T-helper 1 cell treated with Interleukin-12 subunit alpha and Interleukin-12 subunit beta and Interleukin-4 antibody, amounts not matched to agents 30 μg/mL and 1 μg/mL, for 36 hours (primary cell): ENCODE measurements around the gene SLC35E3.
"Not testable (repeated sequence)": the region's sequence is repeated elsewhere in the genome, so short reads cannot be mapped to it uniquely, and the experiment has no call there.

Source experiments
- H3K27ac Mint-ChIP-seq: one replicate; pipeline ENCODE4 v1.8.0; 2021; ENCODE audit warnings: mild to moderate bottlenecking, mixed read lengths
- H3K27me3 Mint-ChIP-seq: one replicate; pipeline ENCODE4 v1.8.0; 2021; ENCODE audit warnings: low read depth, mixed read lengths
- H3K36me3 Mint-ChIP-seq: one replicate; pipeline ENCODE4 v1.8.0; 2021; ENCODE audit warnings: low read depth, mixed read lengths
- H3K4me1 Mint-ChIP-seq: one replicate; pipeline ENCODE4 v1.8.0; 2021; ENCODE audit warnings: low read depth, mixed read lengths
- H3K4me3 Mint-ChIP-seq: one replicate; pipeline ENCODE4 v1.8.0; 2021; ENCODE audit warnings: mild to moderate bottlenecking, moderate library complexity, mixed read lengths
- H3K9me3 Mint-ChIP-seq: one replicate; pipeline ENCODE4 v1.8.0; 2021; ENCODE audit warnings: mixed read lengths

The SLC35E3 gene

DNA sequence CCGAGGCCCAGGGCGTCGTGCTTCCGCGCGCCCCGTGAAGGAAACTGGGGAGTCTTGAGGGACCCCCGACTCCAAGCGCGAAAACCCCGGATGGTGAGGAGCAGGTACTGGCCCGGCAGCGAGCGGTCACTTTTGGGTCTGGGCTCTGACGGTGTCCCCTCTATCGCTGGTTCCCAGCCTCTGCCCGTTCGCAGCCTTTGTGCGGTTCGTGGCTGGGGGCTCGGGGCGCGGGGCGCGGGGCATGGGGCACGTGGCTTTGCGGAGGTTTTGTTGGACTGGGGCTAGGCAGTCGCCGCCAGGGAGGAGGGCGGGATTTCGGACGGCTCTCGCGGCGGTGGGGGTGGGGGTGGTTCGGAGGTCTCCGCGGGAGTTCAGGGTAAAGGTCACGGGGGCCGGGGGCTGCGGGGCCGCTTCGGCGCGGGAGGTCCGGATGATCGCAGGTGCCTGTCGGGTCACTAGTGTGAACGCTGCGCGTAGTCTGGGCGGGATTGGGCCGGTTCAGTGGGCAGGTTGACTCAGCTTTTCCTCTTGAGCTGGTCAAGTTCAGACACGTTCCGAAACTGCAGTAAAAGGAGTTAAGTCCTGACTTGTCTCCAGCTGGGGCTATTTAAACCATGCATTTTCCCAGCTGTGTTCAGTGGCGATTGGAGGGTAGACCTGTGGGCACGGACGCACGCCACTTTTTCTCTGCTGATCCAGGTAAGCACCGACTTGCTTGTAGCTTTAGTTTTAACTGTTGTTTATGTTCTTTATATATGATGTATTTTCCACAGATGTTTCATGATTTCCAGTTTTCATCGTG is 62.6 kb downstream of the SLC35E3 start:
- Mint-ChIP-seq H3K36me3 (peaks cover 43% of the 10 kb centered on the region), H3K27ac (peak overlapping the region; percentile 96), H3K9me3 (no peaks in the 10 kb centered on the region), H3K4me3 (peak overlapping the region; percentile 91), H3K27me3 (no peaks in the 10 kb centered on the region), H3K4me1 (peaks cover 28% of the 10 kb centered on the region)

DNA sequence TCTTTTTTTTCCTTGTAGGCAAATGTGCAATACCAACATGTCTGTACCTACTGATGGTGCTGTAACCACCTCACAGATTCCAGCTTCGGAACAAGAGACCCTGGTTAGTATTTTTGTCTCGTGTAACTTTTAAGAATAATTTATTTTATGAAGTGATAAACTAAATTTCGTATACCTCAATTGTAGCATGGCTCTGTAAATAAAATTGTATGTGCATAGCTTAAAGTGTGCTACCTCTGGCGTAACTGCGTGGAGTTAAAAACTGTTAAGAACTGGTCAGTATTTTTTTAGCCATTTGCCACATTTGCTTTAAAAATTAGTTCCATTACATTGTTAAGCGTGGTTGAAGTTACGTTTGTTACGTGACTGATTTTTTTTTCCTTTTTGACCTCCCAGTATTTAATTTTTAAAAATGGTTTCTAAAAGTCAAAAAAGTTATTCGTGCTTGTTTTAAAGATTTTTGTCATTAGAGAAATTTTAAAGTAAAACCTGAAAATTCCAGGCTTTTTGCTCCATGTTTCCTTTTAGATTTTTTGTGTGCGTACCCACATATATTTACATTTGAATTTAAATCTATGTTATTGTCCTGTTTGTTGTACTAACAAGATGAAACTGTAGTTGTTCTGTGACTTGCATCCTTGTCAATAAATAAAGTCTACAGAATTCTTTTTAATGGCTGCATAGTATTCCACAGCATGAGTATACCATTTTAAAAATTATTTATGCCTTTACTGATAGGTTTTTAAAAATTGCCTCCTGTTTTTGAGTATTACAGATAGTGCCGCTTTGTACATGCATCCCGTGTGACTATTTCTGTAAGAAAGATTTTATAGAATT is 63.4 kb downstream of the SLC35E3 start:
- Mint-ChIP-seq H3K27ac (peak overlapping the region; percentile 96), H3K4me3 (peak overlapping the region; percentile 91), H3K9me3 (no peaks in the 10 kb centered on the region), H3K27me3 (no peaks in the 10 kb centered on the region), H3K4me1 (peaks cover 32% of the 10 kb centered on the region), H3K36me3 (peaks cover 48% of the 10 kb centered on the region)

DNA sequence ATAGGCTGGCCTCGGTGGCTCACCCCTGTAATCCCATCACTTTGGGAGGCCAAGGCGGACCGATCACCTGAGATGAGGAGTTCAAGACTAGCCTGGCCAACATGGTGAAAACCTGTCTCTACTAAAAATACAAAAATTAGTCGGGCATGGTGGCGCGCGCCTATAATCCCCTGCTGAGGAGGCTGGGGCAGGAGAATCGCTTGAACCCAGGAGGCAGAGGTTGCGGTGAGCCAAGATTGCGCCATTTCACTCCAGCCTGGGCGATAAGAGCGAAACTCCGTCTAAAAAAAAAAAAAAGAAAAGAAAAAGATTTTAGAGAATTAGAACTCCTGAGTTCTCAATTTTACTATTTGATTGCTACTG is 64.0 kb downstream of the SLC35E3 start:
- peaks cover 38% of the 10 kb centered on the region for H3K4me1 Mint-ChIP-seq
- not testable (repeated sequence) for H3K9me3 Mint-ChIP-seq, H3K27me3 Mint-ChIP-seq
- H3K4me3 Mint-ChIP-seq = peak overlapping the region; percentile 91
- H3K36me3 Mint-ChIP-seq = peaks cover 54% of the 10 kb centered on the region
- H3K27ac Mint-ChIP-seq = peak overlapping the region; percentile 96

DNA sequence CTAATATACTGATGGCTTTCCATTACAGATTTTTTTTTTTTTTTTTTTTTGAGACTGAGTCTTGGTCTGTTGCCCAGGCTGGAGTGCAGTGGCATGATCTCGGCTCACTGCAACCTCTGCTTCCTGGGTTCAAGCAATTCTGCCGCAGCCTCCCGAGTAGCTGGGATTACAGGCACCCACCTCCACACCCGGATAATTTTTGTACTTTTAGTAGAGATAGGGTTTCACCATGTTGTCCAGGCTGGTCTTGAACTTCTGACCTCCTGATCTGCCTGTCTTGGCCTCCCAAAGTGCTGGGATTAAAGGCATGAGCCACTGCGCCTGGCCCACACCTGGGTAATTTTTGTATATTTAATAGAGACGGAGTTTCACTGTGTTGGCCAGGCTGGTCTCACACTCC is 65.6 kb downstream of the SLC35E3 start:
- peaks cover 58% of the 10 kb centered on the region for H3K36me3 Mint-ChIP-seq
- H3K9me3 Mint-ChIP-seq, H3K27me3 Mint-ChIP-seq: not testable (repeated sequence)
- H3K4me3 Mint-ChIP-seq = peak overlapping the region; percentile 82
- H3K27ac Mint-ChIP-seq = peak overlapping the region; percentile 52
- peaks cover 41% of the 10 kb centered on the region for H3K4me1 Mint-ChIP-seq

DNA sequence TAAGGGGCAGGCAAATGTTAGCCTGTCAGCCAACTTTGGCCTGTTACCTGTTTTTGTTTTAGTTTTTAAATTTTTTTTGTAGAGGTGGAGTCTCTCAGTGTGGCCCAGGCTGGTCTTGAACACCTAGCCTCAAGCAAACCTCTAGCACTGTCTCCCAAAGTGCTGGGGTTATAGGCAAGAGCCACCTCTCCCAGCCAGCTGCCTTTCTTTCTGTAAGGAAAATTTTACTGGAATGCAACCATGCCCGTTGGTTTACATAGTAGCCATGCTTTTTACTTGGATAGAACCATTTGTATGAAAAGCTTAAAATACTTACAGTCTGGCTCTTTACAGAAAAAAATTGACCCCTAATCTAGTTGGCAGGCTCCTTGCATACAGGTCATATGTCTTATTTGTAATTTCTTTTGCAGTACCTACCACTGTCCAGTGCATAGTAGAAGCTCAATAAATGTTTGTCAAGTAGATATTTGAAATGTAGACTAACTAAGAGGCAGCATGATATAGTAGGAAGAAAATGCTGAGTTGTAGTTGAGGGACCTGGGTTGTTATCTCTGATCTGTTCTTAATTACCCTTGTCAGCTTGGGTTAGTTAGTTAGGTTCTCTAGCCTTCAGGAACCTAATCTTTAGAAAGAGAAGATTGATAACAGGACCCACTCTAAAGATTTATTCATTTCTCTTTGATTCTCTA is 66.7 kb downstream of the SLC35E3 start:
- Mint-ChIP-seq H3K36me3 (peaks cover 63% of the 10 kb centered on the region), H3K4me3 (peak overlapping the region; percentile 13), H3K4me1 (peaks cover 41% of the 10 kb centered on the region), H3K27me3 (no peaks in the 10 kb centered on the region), H3K9me3 (no peaks in the 10 kb centered on the region), H3K27ac (no peak overlapping the region)

DNA sequence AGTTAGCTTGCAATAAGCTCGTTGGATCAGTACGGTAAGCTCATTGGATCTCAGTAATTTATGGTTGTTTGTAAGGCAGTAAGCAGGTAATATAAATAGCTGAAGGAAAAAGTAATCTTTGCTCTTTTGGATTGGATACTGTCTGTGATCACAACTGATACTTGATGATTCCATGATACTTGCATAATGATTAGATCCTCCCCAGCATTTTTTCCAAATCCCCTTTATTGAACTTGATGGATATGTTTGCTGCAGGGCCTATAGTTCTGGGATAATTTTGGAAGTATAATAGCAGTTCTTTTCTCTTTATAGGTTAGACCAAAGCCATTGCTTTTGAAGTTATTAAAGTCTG is 67.2 kb downstream of the SLC35E3 start:
- Mint-ChIP-seq H3K4me3 (peak overlapping the region; percentile 13), H3K27me3 (no peaks in the 10 kb centered on the region), H3K9me3 (no peaks in the 10 kb centered on the region), H3K4me1 (peaks cover 41% of the 10 kb centered on the region), H3K27ac (no peak overlapping the region), H3K36me3 (peaks cover 62% of the 10 kb centered on the region)

DNA sequence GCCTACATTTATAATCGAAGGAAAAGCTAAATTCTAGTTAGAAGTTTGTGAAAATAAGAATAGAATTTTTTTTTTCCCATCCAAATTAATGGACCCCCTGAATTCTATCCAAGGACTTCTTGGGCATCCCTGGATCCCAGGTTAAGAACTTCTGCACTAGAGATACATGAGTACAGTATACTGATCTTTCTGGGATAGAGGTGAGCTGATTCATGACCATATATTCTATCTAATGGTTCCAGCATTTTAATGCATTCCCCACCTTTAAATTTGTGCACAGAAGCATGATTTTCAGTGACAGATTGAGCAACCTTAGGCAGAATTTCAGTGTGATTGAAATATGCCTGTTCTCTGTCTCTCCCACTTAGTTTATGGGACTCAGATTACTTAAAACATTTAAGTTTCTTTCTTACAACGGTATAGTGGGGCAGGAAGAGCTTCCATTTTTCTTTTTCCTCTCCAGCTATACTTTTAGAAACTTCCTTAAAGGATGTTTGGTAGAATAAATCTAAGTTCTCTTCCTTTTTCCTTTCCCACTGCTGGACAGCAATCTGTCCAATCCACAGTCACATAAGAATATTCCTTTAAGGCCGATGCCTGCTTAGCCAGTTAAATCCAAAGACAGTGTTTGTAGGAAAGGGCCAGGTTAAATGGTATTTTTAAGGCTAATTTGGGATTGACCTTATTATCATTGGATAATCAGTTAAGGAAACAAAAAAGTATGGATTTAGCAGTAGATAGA is 68.7 kb downstream of the SLC35E3 start:
- peaks cover 60% of the 10 kb centered on the region for H3K36me3 Mint-ChIP-seq
- H3K4me1 Mint-ChIP-seq = peaks cover 44% of the 10 kb centered on the region
- peak overlapping the region; percentile 17 for H3K4me3 Mint-ChIP-seq
- no peaks in the 10 kb centered on the region for H3K9me3 Mint-ChIP-seq
- H3K27ac Mint-ChIP-seq = no peak overlapping the region
- no peaks in the 10 kb centered on the region for H3K27me3 Mint-ChIP-seq

DNA sequence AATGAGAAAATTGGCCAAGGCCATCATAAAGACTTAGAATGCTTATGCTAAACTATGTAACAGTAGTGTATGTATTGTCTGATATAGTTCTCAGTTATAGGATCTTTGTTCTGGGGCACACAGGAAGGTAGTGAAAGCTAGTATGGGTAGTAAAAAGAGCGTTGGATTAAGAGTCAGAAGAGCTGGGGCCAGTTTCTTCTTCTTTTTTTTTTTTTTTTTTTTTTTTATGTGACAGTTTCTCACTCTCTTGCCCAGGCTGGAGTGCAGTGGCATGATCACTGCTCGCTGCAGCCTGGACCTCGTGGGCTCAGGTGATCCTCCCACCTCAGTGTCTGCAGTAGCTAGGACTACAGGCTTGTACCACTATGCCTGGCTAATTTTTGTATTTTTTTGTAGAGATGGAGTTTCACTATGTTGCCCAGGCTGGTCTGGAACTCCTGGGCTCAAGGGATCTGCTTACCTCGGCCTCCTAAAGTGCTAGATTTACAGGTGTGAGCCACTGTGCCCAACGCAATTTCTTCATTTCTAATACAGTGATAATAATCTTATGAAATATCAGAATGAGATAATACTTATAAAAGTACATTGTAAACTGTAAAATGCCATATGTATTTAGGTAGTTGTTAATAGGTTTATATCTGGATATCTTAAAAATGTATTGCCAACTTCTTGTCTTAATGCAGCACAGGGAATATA is 69.4 kb downstream of the SLC35E3 start:
- Mint-ChIP-seq H3K4me1 (peaks cover 47% of the 10 kb centered on the region), H3K27ac (no peak overlapping the region), H3K27me3 (no peaks in the 10 kb centered on the region), H3K9me3 (no peaks in the 10 kb centered on the region), H3K36me3 (peaks cover 61% of the 10 kb centered on the region), H3K4me3 (peak overlapping the region; percentile 3)

DNA sequence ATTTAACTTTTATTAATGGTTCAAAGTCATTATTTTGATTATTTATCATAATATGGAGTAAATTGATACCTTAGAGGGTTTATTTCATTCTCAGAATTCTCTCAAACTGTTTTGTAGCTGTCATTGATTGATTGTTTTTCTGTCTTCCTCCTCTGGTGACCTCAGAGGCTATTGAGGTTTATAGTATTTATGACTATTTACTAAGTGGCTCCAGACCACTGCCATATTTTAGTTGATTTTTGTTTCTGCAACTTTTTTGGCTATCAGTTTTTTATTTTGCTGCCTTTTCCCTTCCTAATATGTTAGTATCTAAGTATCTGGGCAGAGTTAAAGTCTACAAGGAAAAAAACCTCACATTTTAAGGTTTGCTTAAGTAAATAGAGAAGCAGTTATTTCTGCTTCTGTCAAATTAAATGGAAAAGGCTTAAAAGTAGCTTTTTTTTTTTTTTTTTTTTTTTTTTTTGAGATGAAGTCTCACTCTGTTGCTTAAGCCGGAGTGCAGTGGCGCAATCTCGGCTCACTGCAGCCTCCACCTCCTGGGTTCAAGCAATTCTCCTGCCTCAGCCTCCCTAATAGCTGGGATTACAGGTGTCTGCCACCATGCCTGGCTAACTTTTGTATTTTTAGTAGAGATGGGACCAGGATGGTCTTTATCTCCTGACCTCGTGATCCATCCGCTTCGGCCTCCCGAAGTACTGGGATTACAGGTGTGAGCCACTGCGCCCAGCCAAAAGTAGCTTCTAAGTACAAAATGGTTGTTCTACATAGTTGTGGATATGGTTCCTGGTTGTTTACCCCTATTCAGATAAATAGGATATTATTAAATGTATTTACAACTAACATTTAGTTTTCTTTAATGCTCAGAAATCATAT is 70.2 kb downstream of the SLC35E3 start:
- H3K4me3 Mint-ChIP-seq = no peak overlapping the region
- no peaks in the 10 kb centered on the region for H3K27me3 Mint-ChIP-seq

DNA sequence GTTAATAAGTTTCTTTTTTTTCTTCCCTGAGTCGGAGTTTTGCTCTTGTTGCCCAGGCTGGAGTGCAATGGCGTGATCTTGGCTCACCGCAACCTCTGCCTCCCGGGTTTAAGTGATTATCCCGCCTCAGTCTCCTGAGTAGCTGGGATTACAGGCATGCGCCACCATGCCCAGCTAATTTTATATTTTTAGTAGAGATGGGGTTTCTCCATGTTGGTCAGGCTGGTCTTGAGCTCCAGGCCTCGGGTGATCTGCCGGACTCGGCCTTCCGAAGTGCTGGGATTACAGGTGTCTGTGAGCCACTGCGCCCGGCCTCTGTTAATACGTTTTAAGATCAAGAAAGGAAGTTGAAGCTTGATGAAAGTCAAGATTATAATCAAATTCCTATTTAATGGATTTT is 73.5 kb downstream of the SLC35E3 start:
- not testable (repeated sequence) for H3K4me3 Mint-ChIP-seq

More for the DNA sequence above, 70.2 kb downstream of the SLC35E3 start:
- H3K9me3 Mint-ChIP-seq = no peaks in the 10 kb centered on the region
- peaks cover 60% of the 10 kb centered on the region for H3K36me3 Mint-ChIP-seq
- H3K4me1 Mint-ChIP-seq = peaks cover 47% of the 10 kb centered on the region
- no peak overlapping the region for H3K27ac Mint-ChIP-seq

DNA sequence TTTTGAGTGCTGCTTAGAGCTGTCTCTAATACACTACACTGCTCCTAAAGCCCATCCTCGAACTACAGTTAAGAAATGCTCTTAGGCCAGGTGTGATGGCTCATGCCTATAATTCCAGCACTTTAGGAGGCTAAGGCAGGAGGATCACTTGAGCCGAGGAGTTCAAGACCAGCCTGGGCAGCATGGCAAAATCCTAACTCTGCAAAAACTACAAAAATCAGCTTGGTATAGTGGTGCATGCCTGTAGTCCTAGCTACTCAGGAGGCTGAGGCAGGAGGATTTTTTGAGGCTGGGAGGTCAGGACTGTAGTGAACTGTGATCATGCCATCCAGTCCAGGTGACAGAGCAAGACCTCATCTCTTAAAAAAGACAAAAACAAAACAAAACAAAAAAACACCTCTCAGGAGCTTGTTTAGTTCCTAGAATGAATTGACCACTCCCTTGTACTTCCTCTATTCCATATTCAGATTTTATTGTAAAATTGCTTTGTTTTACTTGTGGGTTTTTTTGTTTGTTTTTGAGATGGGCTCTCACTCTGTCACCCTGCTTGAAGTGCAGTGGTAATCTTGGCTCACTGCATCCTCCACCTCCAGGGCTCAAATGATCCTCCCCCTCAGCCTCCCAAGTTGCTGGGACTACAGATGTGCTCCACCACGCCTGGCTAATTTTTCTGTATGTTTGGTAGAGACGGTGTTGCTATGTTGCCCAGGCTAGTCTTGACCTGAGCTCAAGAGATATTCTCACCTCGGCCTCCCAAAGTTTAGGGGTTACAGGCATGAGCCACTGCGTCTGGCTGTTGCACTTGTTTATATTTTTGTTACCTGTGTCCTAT is 75.6 kb downstream of the SLC35E3 start:
- peak overlapping the region; percentile 45 for H3K4me3 Mint-ChIP-seq

More for the DNA sequence above, 73.5 kb downstream of the SLC35E3 start:
- H3K27me3 Mint-ChIP-seq, H3K9me3 Mint-ChIP-seq, H3K27ac Mint-ChIP-seq: not testable (repeated sequence)
- H3K36me3 Mint-ChIP-seq = peaks cover 52% of the 10 kb centered on the region
- H3K4me1 Mint-ChIP-seq = peaks cover 45% of the 10 kb centered on the region

DNA sequence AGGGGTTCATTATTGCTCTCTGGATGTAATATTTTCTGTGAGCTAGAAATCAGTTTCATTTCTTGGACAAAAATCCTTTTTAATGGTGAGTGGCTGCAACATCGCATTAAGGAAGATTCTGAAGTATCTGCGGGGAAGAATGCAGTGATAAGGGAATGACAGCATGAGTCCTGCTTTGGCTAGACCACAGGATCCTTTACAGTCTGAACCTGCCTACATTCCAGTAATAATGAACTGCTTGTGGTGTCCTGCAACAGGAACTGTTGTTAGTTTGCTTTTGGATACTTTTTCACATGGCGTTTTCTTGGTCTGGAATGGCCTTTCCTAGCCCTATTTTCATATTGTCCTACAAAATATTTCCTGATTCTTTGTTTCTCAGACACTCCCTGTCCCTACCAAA is 77.7 kb downstream of the SLC35E3 start:
- Mint-ChIP-seq H3K36me3 (peaks cover 58% of the 10 kb centered on the region), H3K9me3 (no peaks in the 10 kb centered on the region), H3K27me3 (no peaks in the 10 kb centered on the region), H3K4me1 (peaks cover 35% of the 10 kb centered on the region), H3K4me3 (no peak overlapping the region), H3K27ac (peak overlapping the region; percentile 36)

More for the DNA sequence above, 75.6 kb downstream of the SLC35E3 start:
- H3K4me1 Mint-ChIP-seq = peaks cover 39% of the 10 kb centered on the region
- no peaks in the 10 kb centered on the region for H3K9me3 Mint-ChIP-seq
- peak overlapping the region; percentile 52 for H3K27ac Mint-ChIP-seq
- peaks cover 53% of the 10 kb centered on the region for H3K36me3 Mint-ChIP-seq
- no peaks in the 10 kb centered on the region for H3K27me3 Mint-ChIP-seq
